K562 (cell line): ENCODE measurements around the gene ARHGAP4. TPM values are rescaled to one million over a fixed set of nuclear protein-coding genes. Genes with fewer than 3 reads are reported as not detected.

ENCODE experiments used
- CCNT2 ChIP-seq: IDR thresholded peaks from 2 replicates; pipeline ENCODE4 v1.6.1; 2011; ENCODE audit warnings: borderline replicate concordance, low read depth, mild to moderate bottlenecking, moderate library complexity, mixed read lengths, low read length; ENCODE audit not compliant: insufficient read length; ENCODE audit errors: extremely low read depth
- ETV5 ChIP-seq: sonication (generic); formaldehyde crosslinking; IDR thresholded peaks from 2 replicates; pipeline ENCODE4 v1.4.0; 2020; ENCODE audit warnings: low read depth, mild to moderate bottlenecking, missing genetic modification reagents
- GABPB1 ChIP-seq: sonication (generic); formaldehyde crosslinking; IDR thresholded peaks from 2 replicates; pipeline ENCODE4 v1.8.0; 2022; ENCODE audit warnings: mild to moderate bottlenecking, missing genetic modification reagents
- HCFC1 ChIP-seq: IDR thresholded peaks from 2 replicates; pipeline ENCODE4 v1.6.1; 2012; ENCODE audit warnings: low read depth, low read length, improper control_type of control experiment
- HNRNPL ChIP-seq: fragments of 200-400 bp; formaldehyde crosslinking; IDR thresholded peaks from 2 replicates; pipeline ENCODE4 v1.6.1; 2017; ENCODE audit warnings: low read depth, mild to moderate bottlenecking, low read length
- HNRNPLL ChIP-seq: fragments of 200-400 bp; formaldehyde crosslinking; IDR thresholded peaks from 2 replicates; pipeline ENCODE4 v1.6.1; 2017; ENCODE audit warnings: low read length, low read depth, mild to moderate bottlenecking; ENCODE audit not compliant: poor library complexity, severe bottlenecking
- ILF3 ChIP-seq: fragments of 450-650 bp; IDR thresholded peaks from 2 replicates; pipeline ENCODE4 v1.6.1; 2018; ENCODE audit warnings: antibody characterized with exemption, mild to moderate bottlenecking, moderate library complexity, borderline replicate concordance
- JUND ChIP-seq, 2 experiments: IDR thresholded peaks; 2 replicates in 1 of 2; 3 replicates in 1 of 2; pipeline ENCODE4 v1.6.1; 2011; ENCODE audit warnings: borderline replicate concordance in 2 of 2, low read depth in 2 of 2, low read length in 2 of 2, improper control_type of control experiment in 1 of 2, missing biosample characterization in 1 of 2, missing genetic modification characterization in 1 of 2, missing genetic modification reagents in 1 of 2
- KDM1A ChIP-seq, 2 experiments: fragments of 450-650 bp; IDR thresholded peaks; 2 replicates each; pipeline ENCODE4 v1.6.1; 2016; ENCODE audit warnings: mild to moderate bottlenecking in 2 of 2
- NELFE ChIP-seq: IDR thresholded peaks from 2 replicates; pipeline ENCODE4 v1.6.1; 2011; ENCODE audit warnings: mild to moderate bottlenecking; ENCODE audit not compliant: insufficient read depth, insufficient read length
- NRF1 ChIP-seq, 2 experiments: fragments of 450-650 bp; IDR thresholded peaks in 1 of 2; conservative IDR thresholded peaks in 1 of 2; 2 replicates each; pipeline ENCODE4 v1.6.1; 2014; ENCODE audit warnings: mild to moderate bottlenecking in 2 of 2
- POLR2AphosphoS5 ChIP-seq: IDR thresholded peaks from 2 replicates; pipeline ENCODE4 v1.6.1; 2011; ENCODE audit warnings: mild to moderate bottlenecking, low read depth, low read length, moderate library complexity; ENCODE audit not compliant: control insufficient read depth, insufficient read depth
- PTRF ChIP-seq: fragments of 450-650 bp; IDR thresholded peaks from 2 replicates; pipeline ENCODE4 v1.6.1; 2016; ENCODE audit warnings: mild to moderate bottlenecking, missing genetic modification characterization, missing compliant biosample characterization
- PURB ChIP-seq: sonication (generic); formaldehyde crosslinking; IDR thresholded peaks from 2 replicates; pipeline ENCODE4 v1.9.0; 2021; ENCODE audit warnings: low read depth, mild to moderate bottlenecking, missing genetic modification reagents
- SETDB1 ChIP-seq: IDR thresholded peaks from one replicate; pipeline ENCODE4 v1.6.1; 2012; ENCODE audit warnings: low read length, control low read depth, inconsistent platforms
- SIN3A ChIP-seq, 2 experiments: fragments of 150-350 bp in 1 of 2; IDR thresholded peaks; 2 replicates each; pipeline ENCODE4 v1.6.1; 2011 to 2016; ENCODE audit warnings: borderline replicate concordance in 2 of 2, low read depth in 2 of 2, low read length in 2 of 2, mild to moderate bottlenecking in 2 of 2, moderate library complexity in 2 of 2; ENCODE audit not compliant: control insufficient read depth in 1 of 2
- SP1 ChIP-seq: sonication (generic); formaldehyde crosslinking; IDR thresholded peaks from 2 replicates; pipeline ENCODE4 v1.8.1; 2022; ENCODE audit warnings: mild to moderate bottlenecking, missing genetic modification reagents
- TCFL5 ChIP-seq: fragments of 250-450 bp; sonication (Bioruptor Pico); conservative IDR thresholded peaks from 2 replicates; pipeline ENCODE4 v1.6.1; 2021; ENCODE audit warnings: mild to moderate bottlenecking, moderate library complexity, matching md5 sums
- ZNF707 ChIP-seq: fragments of 250-450 bp; sonication (Bioruptor Pico); conservative IDR thresholded peaks from 2 replicates; pipeline ENCODE4 v1.8.0; 2022; ENCODE audit warnings: inconsistent platforms, mild to moderate bottlenecking, moderate library complexity
- polyA plus RNA-seq, 8 experiments: library from polyadenylated mRNA; depleted of rRNA in 4 of 8; stranded (reverse) in 5 of 8; unstranded in 3 of 8; fragments of >200 nt; fragmentation: Nextera tagmentation in 2 of 8; fragmentation: Illumina TruSeq in 1 of 8; extraction: Ambion mirVana in 2 of 8; extraction: Trizol in 1 of 8; gene quantifications; 2 replicates each; pipeline versions ENCODE4 v1.2.1 to v1.2.3, GENCODE V29; 2011 to 2014; ENCODE audit warnings: inconsistent platforms in 1 of 8, missing spikeins in 1 of 8
- total RNA-seq, 7 experiments: library from RNA; depleted of rRNA in 6 of 7; stranded (reverse); fragments of >200 nt in 6 of 7; fragmentation: Illumina TruSeq in 2 of 7; extraction: Trizol in 2 of 7; gene quantifications; 2 replicates each; pipeline versions ENCODE4 v1.2.1 to v1.2.3, GENCODE V29; 2011 to 2021; ENCODE audit warnings: low replicate concordance in 1 of 7
- TF ChIP-seq, protein P1 (sequence below): sonication (generic); formaldehyde crosslinking; IDR thresholded peaks from 2 replicates; pipeline ENCODE4 v1.8.0; 2023; ENCODE audit warnings: missing genetic modification reagents, mild to moderate bottlenecking, borderline replicate concordance
- TF ChIP-seq, protein P2 (sequence below): sonication (generic); formaldehyde crosslinking; IDR thresholded peaks from 2 replicates; pipeline ENCODE4 v1.9.0; 2022; ENCODE audit warnings: mild to moderate bottlenecking, missing genetic modification reagents
- TF ChIP-seq, protein P3 (sequence below): sonication (generic); formaldehyde crosslinking; IDR thresholded peaks from 2 replicates; pipeline ENCODE4 v1.8.1; 2023; ENCODE audit warnings: mild to moderate bottlenecking, missing genetic modification reagents, moderate library complexity

The ARHGAP4 gene
- total and polyA plus RNA-seq, 9 of the 15 experiments (the other 6 are each of a cell fraction or from before 2014, with no cell fraction given), result 0.30 to 81.8 (median 13.5) TPM

DNA sequence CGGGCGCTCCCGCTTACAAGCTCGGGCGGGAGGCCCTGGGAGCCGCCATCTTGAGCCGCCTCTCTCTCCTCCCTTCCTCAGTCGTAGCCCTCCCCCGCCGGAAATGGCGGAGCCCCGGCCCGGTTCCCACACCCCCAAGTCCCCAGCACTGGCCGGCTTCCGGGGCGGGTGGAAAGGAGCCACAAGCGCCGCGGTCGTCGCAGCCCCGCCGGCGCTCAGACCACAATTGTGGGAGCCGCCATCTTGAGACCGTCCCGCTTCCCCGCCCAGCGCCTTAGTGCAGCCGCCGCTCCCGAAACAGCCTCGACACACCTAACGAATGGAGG lies 45.0 kb upstream of the ARHGAP4 start (continued):
- no peak for TF ChIP-seq TCFL5 (CRISPR knock-in tag)
- TF ChIP-seq SETDB1, result no peak
- no peak for TF ChIP-seq NELFE
- peak; percentile 23 for TF ChIP-seq CCNT2
- TF ChIP-seq NRF1 (conservative IDR thresholded peaks at IDR 0.05 in 1 of 2, IDR thresholded peaks at IDR 0.05 in 1 of 2), result no peak
- 0 out of 2 replicates have a peak, but pooled peaks have one; percentile 15 for TF ChIP-seq JUND (IDR thresholded peaks at IDR 0.05; ENCODE audit: borderline replicate concordance, low read depth, low read length)
- no peak for TF ChIP-seq JUND (tag; IDR thresholded peaks at IDR 0.05; ENCODE audit: borderline replicate concordance, low read depth, low read length)
- peak in 1 of 2 experiments; percentile 4; a peak in 1 of 4 replicates for TF ChIP-seq SIN3A (IDR thresholded peaks at IDR 0.05; ENCODE audit: borderline replicate concordance in 2 of 2, control insufficient read depth in 1 of 2, low read depth in 2 of 2, low read length in 2 of 2)
- peak; percentile 0; the same call in 1 of the 2 replicates for TF ChIP-seq POLR2AphosphoS5
- TF ChIP-seq ILF3, result no peak
- TF ChIP-seq HNRNPLL, result peak; percentile 42
- peak; percentile 46; the same call in 1 of the 2 replicates for TF ChIP-seq ETV5 (CRISPR knock-in tag)
- TF ChIP-seq SP1 (CRISPR knock-in tag), result no peak
- TF ChIP-seq GABPB1 (CRISPR knock-in tag), result peak; percentile 91
- no peak for TF ChIP-seq KDM1A (IDR thresholded peaks at IDR 0.05)
- TF ChIP-seq, protein P1, sequence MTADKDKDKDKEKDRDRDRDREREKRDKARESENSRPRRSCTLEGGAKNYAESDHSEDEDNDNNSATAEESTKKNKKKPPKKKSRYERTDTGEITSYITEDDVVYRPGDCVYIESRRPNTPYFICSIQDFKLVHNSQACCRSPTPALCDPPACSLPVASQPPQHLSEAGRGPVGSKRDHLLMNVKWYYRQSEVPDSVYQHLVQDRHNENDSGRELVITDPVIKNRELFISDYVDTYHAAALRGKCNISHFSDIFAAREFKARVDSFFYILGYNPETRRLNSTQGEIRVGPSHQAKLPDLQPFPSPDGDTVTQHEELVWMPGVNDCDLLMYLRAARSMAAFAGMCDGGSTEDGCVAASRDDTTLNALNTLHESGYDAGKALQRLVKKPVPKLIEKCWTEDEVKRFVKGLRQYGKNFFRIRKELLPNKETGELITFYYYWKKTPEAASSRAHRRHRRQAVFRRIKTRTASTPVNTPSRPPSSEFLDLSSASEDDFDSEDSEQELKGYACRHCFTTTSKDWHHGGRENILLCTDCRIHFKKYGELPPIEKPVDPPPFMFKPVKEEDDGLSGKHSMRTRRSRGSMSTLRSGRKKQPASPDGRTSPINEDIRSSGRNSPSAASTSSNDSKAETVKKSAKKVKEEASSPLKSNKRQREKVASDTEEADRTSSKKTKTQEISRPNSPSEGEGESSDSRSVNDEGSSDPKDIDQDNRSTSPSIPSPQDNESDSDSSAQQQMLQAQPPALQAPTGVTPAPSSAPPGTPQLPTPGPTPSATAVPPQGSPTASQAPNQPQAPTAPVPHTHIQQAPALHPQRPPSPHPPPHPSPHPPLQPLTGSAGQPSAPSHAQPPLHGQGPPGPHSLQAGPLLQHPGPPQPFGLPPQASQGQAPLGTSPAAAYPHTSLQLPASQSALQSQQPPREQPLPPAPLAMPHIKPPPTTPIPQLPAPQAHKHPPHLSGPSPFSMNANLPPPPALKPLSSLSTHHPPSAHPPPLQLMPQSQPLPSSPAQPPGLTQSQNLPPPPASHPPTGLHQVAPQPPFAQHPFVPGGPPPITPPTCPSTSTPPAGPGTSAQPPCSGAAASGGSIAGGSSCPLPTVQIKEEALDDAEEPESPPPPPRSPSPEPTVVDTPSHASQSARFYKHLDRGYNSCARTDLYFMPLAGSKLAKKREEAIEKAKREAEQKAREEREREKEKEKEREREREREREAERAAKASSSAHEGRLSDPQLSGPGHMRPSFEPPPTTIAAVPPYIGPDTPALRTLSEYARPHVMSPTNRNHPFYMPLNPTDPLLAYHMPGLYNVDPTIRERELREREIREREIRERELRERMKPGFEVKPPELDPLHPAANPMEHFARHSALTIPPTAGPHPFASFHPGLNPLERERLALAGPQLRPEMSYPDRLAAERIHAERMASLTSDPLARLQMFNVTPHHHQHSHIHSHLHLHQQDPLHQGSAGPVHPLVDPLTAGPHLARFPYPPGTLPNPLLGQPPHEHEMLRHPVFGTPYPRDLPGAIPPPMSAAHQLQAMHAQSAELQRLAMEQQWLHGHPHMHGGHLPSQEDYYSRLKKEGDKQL (CRISPR knock-in tag), result no peak
- TF ChIP-seq PURB (CRISPR knock-in tag), result no peak
- TF ChIP-seq, protein P2, sequence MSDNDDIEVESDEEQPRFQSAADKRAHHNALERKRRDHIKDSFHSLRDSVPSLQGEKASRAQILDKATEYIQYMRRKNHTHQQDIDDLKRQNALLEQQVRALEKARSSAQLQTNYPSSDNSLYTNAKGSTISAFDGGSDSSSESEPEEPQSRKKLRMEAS (CRISPR knock-in tag), result no peak
- TF ChIP-seq, protein P3, sequence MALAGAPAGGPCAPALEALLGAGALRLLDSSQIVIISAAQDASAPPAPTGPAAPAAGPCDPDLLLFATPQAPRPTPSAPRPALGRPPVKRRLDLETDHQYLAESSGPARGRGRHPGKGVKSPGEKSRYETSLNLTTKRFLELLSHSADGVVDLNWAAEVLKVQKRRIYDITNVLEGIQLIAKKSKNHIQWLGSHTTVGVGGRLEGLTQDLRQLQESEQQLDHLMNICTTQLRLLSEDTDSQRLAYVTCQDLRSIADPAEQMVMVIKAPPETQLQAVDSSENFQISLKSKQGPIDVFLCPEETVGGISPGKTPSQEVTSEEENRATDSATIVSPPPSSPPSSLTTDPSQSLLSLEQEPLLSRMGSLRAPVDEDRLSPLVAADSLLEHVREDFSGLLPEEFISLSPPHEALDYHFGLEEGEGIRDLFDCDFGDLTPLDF, result 0 out of 2 replicates have a peak, but pooled peaks have one; percentile 5
- TF ChIP-seq PTRF (tag), result no peak
- TF ChIP-seq HNRNPL, result no peak
- TF ChIP-seq HCFC1, result peak; percentile 70
- no peak for TF ChIP-seq ZNF707 (CRISPR knock-in tag)
